Esophagus squamous epithelium (tissue), 4 donors: ENCODE data around the gene ATP8A2.

Experiments
- POLR2A ChIP-seq, 4 donors: fragments of 450-650 bp; IDR thresholded peaks; one replicate each; pipeline ENCODE4 v1.6.1; 2017; ENCODE audit warnings: antibody characterized with exemption in 4 of 4, mild to moderate bottlenecking in 4 of 4, moderate library complexity in 3 of 4
- TF ChIP-seq, protein P1 (sequence below), 6 experiments: fragments of 450-650 bp in 4 of 6; fragments of 200-600 bp in 2 of 6; sonication (generic) in 2 of 6; IDR thresholded peaks; one replicate each; pipeline ENCODE4 v1.5.1; 2016 to 2019; ENCODE audit warnings: antibody characterized with exemption in 6 of 6, mild to moderate bottlenecking in 4 of 6, moderate library complexity in 4 of 6

DNA sequence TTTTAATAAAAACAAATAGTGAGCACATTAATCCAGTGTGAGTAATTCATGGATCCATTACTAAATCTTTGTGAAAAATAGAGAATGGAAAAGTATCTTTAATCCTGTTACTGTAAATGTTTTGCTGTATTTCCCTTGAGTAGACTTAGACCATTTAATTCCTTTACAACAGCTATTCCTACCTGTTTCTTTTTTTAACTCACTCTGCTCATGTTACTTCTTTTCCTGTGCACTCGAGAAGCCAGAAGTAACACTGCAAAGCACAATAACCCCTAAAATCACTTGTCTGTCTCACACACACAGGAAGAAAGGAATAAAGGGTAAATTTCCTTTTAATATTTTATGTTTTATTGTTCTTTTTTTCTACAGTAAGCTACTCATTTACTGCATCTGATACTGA is 435.8 kb downstream of the ATP8A2 start:
- TF ChIP-seq, protein P1, sequence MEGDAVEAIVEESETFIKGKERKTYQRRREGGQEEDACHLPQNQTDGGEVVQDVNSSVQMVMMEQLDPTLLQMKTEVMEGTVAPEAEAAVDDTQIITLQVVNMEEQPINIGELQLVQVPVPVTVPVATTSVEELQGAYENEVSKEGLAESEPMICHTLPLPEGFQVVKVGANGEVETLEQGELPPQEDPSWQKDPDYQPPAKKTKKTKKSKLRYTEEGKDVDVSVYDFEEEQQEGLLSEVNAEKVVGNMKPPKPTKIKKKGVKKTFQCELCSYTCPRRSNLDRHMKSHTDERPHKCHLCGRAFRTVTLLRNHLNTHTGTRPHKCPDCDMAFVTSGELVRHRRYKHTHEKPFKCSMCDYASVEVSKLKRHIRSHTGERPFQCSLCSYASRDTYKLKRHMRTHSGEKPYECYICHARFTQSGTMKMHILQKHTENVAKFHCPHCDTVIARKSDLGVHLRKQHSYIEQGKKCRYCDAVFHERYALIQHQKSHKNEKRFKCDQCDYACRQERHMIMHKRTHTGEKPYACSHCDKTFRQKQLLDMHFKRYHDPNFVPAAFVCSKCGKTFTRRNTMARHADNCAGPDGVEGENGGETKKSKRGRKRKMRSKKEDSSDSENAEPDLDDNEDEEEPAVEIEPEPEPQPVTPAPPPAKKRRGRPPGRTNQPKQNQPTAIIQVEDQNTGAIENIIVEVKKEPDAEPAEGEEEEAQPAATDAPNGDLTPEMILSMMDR (IDR thresholded peaks at IDR 0.05), result no peak
- TF ChIP-seq POLR2A (IDR thresholded peaks at IDR 0.05), result no peak
